Glomerular visceral epithelial cell (primary cell): ENCODE measurements around the gene CCDC97.
A peak's percentile ranks its signal among the peaks of the same experiment; 100 is the strongest.
"Not testable (repeated sequence)": the region's sequence is repeated elsewhere in the genome, so short reads cannot be mapped to it uniquely, and the experiment has no call there.

Source experiments
- DNase-seq: peaks from one replicate; pipeline ENCODE4 v3.0.0-alpha.2; 2016; ENCODE audit errors: extremely low spot score

Gene CCDC97

DNA sequence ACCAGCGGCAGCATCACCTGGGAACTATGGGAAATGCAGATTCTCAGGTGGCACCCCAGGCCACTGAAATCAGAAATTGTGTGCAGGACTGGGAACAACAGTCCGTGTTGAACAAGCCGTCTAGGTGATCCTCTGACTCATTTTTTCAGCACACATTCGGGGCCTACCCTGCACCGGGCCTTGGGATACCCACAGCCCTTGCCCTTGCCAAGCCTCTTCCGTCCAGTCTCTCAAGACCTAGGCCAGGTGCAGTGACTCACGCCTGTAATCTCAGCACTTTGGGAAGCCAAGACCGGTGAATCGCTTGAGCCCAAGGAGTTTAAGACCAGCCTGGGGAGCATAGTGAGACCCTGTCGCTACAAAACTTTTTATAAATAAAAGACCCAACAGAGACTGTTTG, 25.5 kb downstream of the CCDC97 start:
- no peak for DNase-seq

GRCh38 chr19:41339936-41340335, 30.0 kb downstream of the CCDC97 start:
- DNase-seq = peak; percentile 84

DNA sequence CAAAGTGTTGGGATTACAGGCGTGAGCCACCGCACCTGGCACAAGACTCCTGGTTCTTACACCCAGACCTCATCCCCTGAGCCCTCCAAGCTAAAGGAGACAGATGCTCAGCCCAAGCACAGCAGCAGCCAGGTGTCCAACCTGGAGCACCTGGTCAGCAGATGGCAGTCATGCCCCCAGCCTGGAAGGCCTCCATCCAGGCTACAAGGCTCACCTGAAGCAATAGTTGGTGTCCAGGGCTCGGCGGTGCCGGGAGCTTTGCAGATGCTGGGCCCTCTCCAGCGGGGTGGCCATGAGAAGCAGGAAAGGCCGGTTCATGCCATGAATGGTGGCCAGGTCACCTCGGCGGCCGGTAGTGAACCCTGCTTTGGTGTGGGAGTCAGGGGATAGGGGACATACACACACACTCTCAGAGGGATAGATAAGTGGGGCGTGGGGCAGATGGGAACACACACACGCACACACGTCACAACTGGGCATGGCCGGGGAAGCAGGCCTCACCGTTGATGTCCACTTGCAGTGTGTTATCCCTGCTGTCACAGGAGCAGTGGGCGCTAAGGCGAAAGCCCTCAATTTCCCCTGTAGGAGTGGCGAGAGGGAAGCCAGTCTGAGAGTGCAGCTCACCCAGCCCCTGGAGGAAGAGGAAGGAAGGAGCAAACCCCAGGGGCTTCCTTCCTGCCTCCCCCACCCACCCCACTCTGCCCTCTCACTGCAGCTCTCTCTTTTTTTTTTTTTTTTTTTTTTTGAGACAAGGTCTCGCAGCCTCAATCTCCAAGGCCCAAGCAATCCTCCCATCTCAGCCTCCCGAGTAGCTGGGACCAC, 31.9 kb downstream of the CCDC97 start:
- no peak for DNase-seq

DNA sequence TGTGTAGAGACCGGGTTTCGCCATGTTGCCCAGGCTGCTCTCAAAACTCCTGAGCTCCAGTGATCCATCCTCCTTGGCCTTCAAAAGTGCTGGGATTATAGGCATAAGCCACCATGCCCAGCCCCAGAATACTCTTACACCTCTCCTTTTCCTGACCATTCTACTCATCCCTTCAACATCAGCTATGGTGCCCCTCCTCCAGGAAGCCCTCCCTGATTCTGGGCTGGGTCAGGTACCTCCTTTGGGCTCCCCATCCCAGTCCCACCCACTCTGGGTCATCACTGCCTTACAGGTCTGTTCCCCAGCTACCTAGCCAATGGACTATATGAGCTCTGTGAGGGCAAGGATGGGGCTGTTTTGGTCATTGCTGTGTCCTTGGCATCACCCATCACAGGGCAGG, 34.2 kb downstream of the CCDC97 start:
- no peak for DNase-seq

GRCh38 chr19:41346916-41347315, 36.9 kb downstream of the CCDC97 start:
- not testable (repeated sequence) for DNase-seq

- DNase-seq = peak; percentile 18
Observed at GRCh38 chr19:41350735-41351338, 40.9 kb downstream of the CCDC97 start.

DNA sequence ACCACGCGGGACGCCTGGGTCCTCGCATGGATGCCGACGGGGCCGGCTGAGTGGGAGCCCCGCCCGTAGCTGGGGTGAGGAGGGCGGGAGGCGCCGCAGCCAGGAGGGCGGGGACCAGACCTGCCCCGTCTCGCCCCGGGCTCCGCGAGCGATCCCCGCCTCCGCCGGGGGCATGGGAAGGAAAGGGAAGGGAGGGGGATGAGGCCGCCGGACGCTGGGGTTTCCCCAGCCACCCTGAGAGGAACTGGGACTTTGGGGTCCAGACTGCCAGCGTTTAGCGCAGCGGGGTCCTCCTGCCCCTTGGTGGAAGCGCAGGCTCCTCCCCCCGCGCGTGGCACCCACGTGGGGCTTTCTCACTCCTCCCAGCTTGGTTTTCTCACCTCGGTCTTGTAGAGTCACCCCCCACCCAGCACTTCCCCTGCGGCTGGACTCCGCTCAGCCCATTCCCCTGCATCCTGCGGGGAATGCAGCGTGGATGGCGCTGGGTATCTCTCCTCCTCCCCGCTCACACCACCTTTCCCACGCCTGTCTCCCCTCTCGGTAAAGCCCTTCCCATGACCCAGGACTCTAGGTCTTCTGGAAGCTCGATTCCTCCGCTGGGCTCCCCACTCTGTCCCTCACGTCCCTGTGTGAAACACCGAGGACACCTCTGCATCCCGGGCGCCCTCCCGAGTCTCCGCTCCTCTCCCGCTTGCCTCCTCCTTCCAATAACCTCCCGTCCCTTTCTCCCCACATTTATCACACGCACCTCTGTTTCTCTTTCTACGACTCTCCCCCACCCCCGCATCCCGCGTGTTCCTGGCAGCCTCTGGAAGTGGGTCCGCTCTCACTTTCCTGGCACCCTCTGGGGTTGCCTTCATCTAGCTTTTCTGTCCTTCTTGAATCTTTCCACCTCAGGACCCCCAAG, 41.6 kb downstream of the CCDC97 start:
- DNase-seq = peak; percentile 70

DNA sequence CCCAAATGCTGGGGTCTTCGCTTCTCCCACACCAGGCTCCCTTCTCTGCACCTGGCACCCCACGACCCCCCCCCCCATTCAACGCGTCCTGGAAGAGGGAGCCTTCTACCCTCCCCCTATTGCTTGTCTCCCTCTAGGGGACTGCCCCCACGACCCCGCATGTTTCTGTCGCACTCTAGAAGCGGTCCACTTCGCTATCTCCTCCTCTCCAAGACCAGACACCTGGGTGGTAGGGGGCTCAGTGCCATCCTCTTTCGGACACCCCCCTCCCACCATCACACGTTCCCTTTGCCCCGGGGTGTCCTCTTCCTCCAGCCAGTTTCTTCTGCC, 42.3 kb downstream of the CCDC97 start:
- DNase-seq = no peak

GRCh38 chr19:41352609-41353465, 42.9 kb downstream of the CCDC97 start:
- peak; percentile 74 for DNase-seq

DNA sequence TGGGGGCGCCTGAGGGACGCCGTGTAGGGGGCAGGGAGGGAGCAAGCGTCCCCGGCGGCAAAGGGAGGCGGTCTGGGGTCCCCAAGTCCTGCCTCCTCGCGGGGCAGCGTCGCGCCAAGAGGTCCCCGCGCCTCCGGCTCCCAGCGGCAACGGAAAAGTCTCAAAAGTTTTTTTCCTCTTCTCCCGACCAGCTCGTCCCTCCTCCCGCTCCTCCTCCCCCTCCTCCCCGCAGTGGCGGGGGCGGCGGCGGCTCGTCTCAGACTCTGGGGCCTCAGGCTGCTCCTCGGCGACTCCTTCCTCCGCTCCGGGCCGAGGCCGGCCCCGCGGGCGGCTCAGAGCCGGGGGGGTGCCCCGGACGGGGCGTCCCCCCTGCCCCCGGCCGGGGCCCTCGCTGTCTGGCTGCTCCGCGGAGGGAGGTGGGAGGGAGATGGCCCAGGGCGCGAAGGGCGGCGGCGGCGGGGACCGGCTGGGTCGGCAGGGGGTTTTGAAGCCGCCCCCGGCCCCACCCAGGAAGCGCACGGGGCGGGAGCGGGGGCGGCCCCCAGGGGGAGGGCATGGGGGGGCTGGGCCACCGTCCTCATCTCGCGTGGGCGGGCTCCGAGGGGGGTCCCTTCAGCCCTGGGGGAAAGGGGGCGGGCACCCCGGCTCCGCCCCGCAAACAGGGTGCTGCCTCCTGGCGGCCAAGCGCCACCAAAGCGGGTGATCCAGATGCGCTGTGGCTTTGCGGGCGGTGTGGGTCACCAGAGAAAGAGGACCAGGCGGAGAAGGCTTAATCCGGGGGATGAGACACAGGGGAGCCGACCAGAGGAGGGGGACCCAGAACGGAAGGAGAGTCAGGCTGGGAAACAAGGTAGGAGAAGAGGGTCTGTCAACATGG, 43.7 kb downstream of the CCDC97 start, which contains the start of gene TGFB1:
TSS of gene TGFB1 (minus strand) at position 457 of the 877 bp plus-strand sequence. CDS start 878 bp downstream, outside the sequence.
- peak; percentile 94 for DNase-seq

GRCh38 chr19:41354343-41354953, 44.5 kb downstream of the CCDC97 start:
- no peak for DNase-seq

DNA sequence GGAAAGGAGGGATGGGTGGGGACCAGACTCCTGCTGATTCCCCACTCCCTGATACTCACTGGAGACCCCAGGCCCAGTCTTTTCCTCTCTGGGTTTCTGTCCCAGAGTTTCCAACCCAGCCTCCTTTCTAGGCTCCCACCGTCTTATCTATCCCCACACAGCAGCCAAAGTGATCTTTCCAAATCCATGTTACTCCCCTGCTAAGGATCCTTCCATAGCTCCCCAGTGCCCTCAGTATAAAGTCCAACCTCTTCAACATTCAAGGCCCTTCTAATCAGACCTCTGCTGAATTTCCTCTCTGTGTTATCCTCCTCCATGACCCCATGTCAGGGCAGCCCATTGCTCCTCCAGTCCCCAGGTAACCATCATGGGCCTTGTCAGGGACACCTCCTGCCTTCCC, 45.1 kb downstream of the CCDC97 start:
- no peak for DNase-seq

- DNase-seq = no peak
Observed at GRCh38 chr19:41355802-41356201, 45.8 kb downstream of the CCDC97 start.

- no peak for DNase-seq
Observed at GRCh38 chr19:41356984-41357739, 47.2 kb downstream of the CCDC97 start.

GRCh38 chr19:41357746-41358145, 47.8 kb downstream of the CCDC97 start:
- DNase-seq = no peak

- no peak for DNase-seq
Observed at GRCh38 chr19:41359741-41360140, 49.8 kb downstream of the CCDC97 start.

- no peak for DNase-seq
Observed at GRCh38 chr19:41362143-41362847, 52.3 kb downstream of the CCDC97 start.

DNA sequence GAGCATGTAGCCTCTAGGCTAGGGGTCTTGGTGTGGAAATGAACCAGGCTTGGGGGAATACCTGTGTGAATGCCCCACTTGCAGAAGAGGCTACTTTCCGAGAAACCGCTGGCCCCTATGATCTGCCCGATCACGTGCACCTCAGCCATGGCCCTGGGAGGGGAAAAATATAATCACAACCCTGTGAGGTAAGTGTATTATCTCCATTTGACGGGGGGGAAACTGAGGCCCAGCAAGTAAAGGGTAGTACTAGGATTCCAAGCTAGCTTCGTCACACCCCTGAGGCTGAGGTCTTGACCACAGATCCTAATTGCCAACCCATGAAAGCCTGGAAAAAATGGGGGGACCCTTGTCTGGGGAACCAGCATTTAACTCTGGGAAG, 53.4 kb downstream of the CCDC97 start:
- DNase-seq = no peak
